HepG2 (cell line): ENCODE measurements around the gene CAMTA2. TPM values are rescaled to one million over a fixed set of nuclear protein-coding genes. Genes with fewer than 3 reads are reported as not detected.
A peak's percentile ranks its signal among the peaks of the same experiment; 100 is the strongest.

Source experiments
- ATF1 ChIP-seq: IDR thresholded peaks from 2 replicates; pipeline ENCODE4 v1.6.1; 2016; ENCODE audit warnings: mild to moderate bottlenecking, control low read depth
- CBX5 ChIP-seq: sonication (generic); formaldehyde crosslinking; IDR thresholded peaks from 2 replicates; pipeline ENCODE4 v1.4.0; 2020; ENCODE audit warnings: missing genetic modification reagents, borderline replicate concordance
- DPF2 ChIP-seq: sonication (generic); formaldehyde crosslinking; IDR thresholded peaks from 2 replicates; pipeline ENCODE4 v1.4.0; 2020; ENCODE audit warnings: mild to moderate bottlenecking, low read depth, missing genetic modification reagents, borderline replicate concordance
- GABPA ChIP-seq, 2 experiments: IDR thresholded peaks; 2 replicates each; pipeline ENCODE4 v1.6.1; 2011 to 2016; ENCODE audit warnings: low read depth in 2 of 2, low read length in 1 of 2, missing biosample characterization in 1 of 2, missing genetic modification characterization in 1 of 2
- HNRNPH1 ChIP-seq: fragments of 200-400 bp; formaldehyde crosslinking; optimal IDR thresholded peaks from 2 replicates; pipeline ENCODE3; 2017; ENCODE audit warnings: mild to moderate bottlenecking, low read depth, low read length
- MAFK ChIP-seq, 2 experiments: IDR thresholded peaks in 1 of 2; conservative IDR thresholded peaks in 1 of 2; 2 replicates each; pipeline ENCODE4 v1.6.1; 2011; ENCODE audit warnings: improper control_type of control experiment in 2 of 2, low read length in 2 of 2
- NFKB2 ChIP-seq: sonication (generic); formaldehyde crosslinking; IDR thresholded peaks from 2 replicates; pipeline ENCODE4 v1.4.0; 2020; ENCODE audit warnings: missing genetic modification reagents, borderline replicate concordance
- POLR2AphosphoS2 ChIP-seq: IDR thresholded peaks from 2 replicates; pipeline ENCODE4 v1.6.1; 2011; ENCODE audit warnings: low read depth, low read length, improper control_type of control experiment
- SALL2 ChIP-seq: sonication (generic); formaldehyde crosslinking; IDR thresholded peaks from 2 replicates; pipeline ENCODE4 v1.8.1; 2023; ENCODE audit warnings: mild to moderate bottlenecking, missing genetic modification reagents, inconsistent platforms
- SP4 ChIP-seq: sonication (generic); formaldehyde crosslinking; IDR thresholded peaks from 2 replicates; pipeline ENCODE4 v1.8.1; 2023; ENCODE audit warnings: mild to moderate bottlenecking, missing genetic modification reagents
- U2AF2 ChIP-seq: fragments of 200-400 bp; formaldehyde crosslinking; IDR thresholded peaks from 2 replicates; pipeline ENCODE4 v1.6.1; 2017; ENCODE audit warnings: low read depth, mild to moderate bottlenecking, low read length
- ZMYM4 ChIP-seq: sonication (generic); formaldehyde crosslinking; IDR thresholded peaks from 2 replicates; pipeline ENCODE4 v1.8.1; 2023; ENCODE audit warnings: mild to moderate bottlenecking, missing genetic modification reagents
- ZNF670 ChIP-seq: sonication (generic); formaldehyde crosslinking; IDR thresholded peaks from 2 replicates; pipeline ENCODE4 v1.8.0; 2022; ENCODE audit warnings: mild to moderate bottlenecking, missing genetic modification reagents, borderline replicate concordance
- ZNF713 ChIP-seq: sonication (generic); formaldehyde crosslinking; IDR thresholded peaks from 2 replicates; pipeline ENCODE4 v1.4.0; 2020; ENCODE audit warnings: mild to moderate bottlenecking, missing genetic modification reagents
- ZNF790 ChIP-seq: sonication (generic); formaldehyde crosslinking; IDR thresholded peaks from 2 replicates; pipeline ENCODE4 v1.8.0; 2022; ENCODE audit warnings: missing genetic modification reagents, mild to moderate bottlenecking, borderline replicate concordance
- polyA plus RNA-seq, 8 experiments: library from polyadenylated mRNA; depleted of rRNA in 3 of 8; stranded (reverse) in 7 of 8; unstranded in 1 of 8; fragments of >200 nt; fragmentation: Illumina TruSeq in 4 of 8; extraction: Trizol in 4 of 8; gene quantifications; 2 replicates each; pipeline versions ENCODE4 v1.2.1 to v1.2.3, GENCODE V29; 2011 to 2016; ENCODE audit warnings: low read depth in 4 of 8, missing spikeins in 1 of 8, mixed read lengths in 1 of 8; ENCODE audit not compliant: insufficient read depth in 1 of 8
- total RNA-seq, 5 experiments: library from RNA; depleted of rRNA; stranded (reverse); fragments of >200 nt; fragmentation: Illumina TruSeq; extraction: Trizol; gene quantifications; 2 replicates each; pipeline ENCODE4 v1.2.3, GENCODE V29; 2016; ENCODE audit warnings: low read depth in 1 of 5
- TF ChIP-seq, protein P1 (sequence below): sonication (generic); formaldehyde crosslinking; IDR thresholded peaks from 2 replicates; pipeline ENCODE4 v1.4.0; 2020; ENCODE audit warnings: mild to moderate bottlenecking, missing genetic modification reagents
- TF ChIP-seq, protein P2 (sequence below): sonication (generic); formaldehyde crosslinking; IDR thresholded peaks from 2 replicates; pipeline ENCODE4 v1.4.0; 2020; ENCODE audit warnings: mild to moderate bottlenecking, missing genetic modification reagents
- TF ChIP-seq, protein P3 (sequence below): sonication (generic); formaldehyde crosslinking; IDR thresholded peaks from 2 replicates; pipeline ENCODE4 v1.4.0; 2020; ENCODE audit warnings: mild to moderate bottlenecking, missing genetic modification reagents
- TF ChIP-seq, protein P4 (sequence below): IDR thresholded peaks from 2 replicates; pipeline ENCODE4 v1.6.1; 2016; ENCODE audit warnings: low read depth

The CAMTA2 gene
- total and polyA plus RNA-seq, 2 of the 13 experiments (the other 11 are each of a cell fraction or from before 2014, with no cell fraction given): 4.1 to 7.1 TPM

DNA sequence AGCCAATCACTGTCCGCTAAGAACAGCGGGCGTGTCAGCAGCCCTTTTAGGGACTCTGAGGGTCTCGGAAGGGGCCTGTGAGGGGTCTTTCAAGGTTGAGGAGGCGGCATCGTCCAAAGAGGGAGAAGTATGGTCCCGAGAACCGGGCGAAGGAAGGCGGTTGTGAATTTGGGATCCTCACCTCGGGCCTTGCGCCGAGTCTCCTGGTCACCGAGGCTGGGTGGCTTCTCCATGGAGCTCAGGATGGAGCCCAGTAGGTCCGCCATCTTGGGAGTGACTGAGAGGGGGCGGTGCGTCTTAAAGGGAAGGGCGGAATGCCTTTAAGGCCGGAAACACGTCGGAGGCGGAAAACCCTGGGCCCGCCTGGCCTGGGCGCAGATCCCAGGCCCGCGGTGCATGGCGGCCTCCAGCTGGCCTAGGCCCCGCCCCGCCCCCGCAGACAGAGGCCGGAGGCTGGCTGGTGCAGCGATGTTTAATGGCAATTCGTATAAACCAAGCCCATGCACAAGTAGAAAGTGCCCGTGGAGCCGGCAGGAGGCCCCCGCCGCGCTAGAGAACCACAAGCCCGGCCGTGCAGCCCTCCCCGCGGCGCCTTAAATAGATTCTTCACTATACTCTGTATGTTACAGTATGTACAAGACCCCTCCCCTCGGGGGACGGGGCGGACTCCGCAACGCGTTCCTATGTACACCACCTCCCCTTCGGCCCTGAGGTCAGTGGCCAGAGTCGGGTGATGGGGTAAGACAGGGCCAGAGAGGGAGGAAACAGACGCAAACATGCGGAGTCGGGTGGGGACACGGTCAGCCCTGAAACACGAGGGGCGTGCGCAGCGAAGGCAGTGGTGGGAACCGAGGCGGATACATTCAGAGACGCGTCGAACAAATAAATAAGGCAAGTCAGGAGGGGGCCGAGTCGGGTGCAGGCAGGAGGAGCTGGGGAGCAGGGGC is 19.7 kb downstream of the CAMTA2 start, which contains the start of gene SPAG7 (continued):
- peak; percentile 46 for TF ChIP-seq ZNF670 (CRISPR knock-in tag)
- TF ChIP-seq SP4 (CRISPR knock-in tag): peak; percentile 29; the same call in 1 of the 2 replicates
- TF ChIP-seq CBX5: no peak
- no peak for TF ChIP-seq ZNF713 (CRISPR knock-in tag)
- peak; percentile 76; the same call in 1 of the 2 replicates for TF ChIP-seq ATF1 (CRISPR knock-in tag)
- peak; percentile 57 for TF ChIP-seq GABPA (IDR thresholded peaks at IDR 0.05; ENCODE audit: low read depth, low read length)
- peak; percentile 66; the same call in 1 of the 2 replicates for TF ChIP-seq GABPA (CRISPR knock-in tag; IDR thresholded peaks at IDR 0.05; ENCODE audit: low read depth)
- no peak for TF ChIP-seq U2AF2
- TF ChIP-seq POLR2AphosphoS2: no peak; the same call in 1 of the 2 replicates
- TF ChIP-seq DPF2 (CRISPR knock-in tag): no peak
- TF ChIP-seq, protein P1, sequence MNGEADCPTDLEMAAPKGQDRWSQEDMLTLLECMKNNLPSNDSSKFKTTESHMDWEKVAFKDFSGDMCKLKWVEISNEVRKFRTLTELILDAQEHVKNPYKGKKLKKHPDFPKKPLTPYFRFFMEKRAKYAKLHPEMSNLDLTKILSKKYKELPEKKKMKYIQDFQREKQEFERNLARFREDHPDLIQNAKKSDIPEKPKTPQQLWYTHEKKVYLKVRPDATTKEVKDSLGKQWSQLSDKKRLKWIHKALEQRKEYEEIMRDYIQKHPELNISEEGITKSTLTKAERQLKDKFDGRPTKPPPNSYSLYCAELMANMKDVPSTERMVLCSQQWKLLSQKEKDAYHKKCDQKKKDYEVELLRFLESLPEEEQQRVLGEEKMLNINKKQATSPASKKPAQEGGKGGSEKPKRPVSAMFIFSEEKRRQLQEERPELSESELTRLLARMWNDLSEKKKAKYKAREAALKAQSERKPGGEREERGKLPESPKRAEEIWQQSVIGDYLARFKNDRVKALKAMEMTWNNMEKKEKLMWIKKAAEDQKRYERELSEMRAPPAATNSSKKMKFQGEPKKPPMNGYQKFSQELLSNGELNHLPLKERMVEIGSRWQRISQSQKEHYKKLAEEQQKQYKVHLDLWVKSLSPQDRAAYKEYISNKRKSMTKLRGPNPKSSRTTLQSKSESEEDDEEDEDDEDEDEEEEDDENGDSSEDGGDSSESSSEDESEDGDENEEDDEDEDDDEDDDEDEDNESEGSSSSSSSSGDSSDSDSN (CRISPR knock-in tag): peak; percentile 80
- no peak for TF ChIP-seq SALL2 (CRISPR knock-in tag)
- no peak for TF ChIP-seq NFKB2 (CRISPR knock-in tag)
- TF ChIP-seq, protein P2, sequence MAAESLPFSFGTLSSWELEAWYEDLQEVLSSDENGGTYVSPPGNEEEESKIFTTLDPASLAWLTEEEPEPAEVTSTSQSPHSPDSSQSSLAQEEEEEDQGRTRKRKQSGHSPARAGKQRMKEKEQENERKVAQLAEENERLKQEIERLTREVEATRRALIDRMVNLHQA (CRISPR knock-in tag): no peak
- TF ChIP-seq, protein P3, sequence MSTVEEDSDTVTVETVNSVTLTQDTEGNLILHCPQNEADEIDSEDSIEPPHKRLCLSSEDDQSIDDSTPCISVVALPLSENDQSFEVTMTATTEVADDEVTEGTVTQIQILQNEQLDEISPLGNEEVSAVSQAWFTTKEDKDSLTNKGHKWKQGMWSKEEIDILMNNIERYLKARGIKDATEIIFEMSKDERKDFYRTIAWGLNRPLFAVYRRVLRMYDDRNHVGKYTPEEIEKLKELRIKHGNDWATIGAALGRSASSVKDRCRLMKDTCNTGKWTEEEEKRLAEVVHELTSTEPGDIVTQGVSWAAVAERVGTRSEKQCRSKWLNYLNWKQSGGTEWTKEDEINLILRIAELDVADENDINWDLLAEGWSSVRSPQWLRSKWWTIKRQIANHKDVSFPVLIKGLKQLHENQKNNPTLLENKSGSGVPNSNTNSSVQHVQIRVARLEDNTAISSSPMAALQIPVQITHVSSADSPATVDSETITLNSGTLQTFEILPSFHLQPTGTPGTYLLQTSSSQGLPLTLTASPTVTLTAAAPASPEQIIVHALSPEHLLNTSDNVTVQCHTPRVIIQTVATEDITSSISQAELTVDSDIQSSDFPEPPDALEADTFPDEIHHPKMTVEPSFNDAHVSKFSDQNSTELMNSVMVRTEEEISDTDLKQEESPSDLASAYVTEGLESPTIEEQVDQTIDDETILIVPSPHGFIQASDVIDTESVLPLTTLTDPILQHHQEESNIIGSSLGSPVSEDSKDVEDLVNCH: no peak
- TF ChIP-seq, protein P4, sequence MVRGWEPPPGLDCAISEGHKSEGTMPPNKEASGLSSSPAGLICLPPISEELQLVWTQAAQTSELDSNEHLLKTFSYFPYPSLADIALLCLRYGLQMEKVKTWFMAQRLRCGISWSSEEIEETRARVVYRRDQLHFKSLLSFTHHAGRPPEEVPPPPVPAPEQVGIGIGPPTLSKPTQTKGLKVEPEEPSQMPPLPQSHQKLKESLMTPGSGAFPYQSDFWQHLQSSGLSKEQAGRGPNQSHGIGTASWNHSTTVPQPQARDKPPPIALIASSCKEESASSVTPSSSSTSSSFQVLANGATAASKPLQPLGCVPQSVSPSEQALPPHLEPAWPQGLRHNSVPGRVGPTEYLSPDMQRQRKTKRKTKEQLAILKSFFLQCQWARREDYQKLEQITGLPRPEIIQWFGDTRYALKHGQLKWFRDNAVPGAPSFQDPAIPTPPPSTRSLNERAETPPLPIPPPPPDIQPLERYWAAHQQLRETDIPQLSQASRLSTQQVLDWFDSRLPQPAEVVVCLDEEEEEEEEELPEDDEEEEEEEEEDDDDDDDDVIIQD (CRISPR knock-in tag): no peak
- no peak for TF ChIP-seq MAFK (conservative IDR thresholded peaks at IDR 0.05 in 1 of 2, IDR thresholded peaks at IDR 0.05 in 1 of 2; ENCODE audit: low read length in 2 of 2)
- TF ChIP-seq HNRNPH1: peak; percentile 65
- 0 out of 2 replicates have a peak, but pooled peaks have one; percentile 79 for TF ChIP-seq ZNF790 (CRISPR knock-in tag)
- peak; percentile 76 for TF ChIP-seq ZMYM4 (CRISPR knock-in tag)
